Measurements from ENCODE around the gene MED13L.

MED13L gene

DNA sequence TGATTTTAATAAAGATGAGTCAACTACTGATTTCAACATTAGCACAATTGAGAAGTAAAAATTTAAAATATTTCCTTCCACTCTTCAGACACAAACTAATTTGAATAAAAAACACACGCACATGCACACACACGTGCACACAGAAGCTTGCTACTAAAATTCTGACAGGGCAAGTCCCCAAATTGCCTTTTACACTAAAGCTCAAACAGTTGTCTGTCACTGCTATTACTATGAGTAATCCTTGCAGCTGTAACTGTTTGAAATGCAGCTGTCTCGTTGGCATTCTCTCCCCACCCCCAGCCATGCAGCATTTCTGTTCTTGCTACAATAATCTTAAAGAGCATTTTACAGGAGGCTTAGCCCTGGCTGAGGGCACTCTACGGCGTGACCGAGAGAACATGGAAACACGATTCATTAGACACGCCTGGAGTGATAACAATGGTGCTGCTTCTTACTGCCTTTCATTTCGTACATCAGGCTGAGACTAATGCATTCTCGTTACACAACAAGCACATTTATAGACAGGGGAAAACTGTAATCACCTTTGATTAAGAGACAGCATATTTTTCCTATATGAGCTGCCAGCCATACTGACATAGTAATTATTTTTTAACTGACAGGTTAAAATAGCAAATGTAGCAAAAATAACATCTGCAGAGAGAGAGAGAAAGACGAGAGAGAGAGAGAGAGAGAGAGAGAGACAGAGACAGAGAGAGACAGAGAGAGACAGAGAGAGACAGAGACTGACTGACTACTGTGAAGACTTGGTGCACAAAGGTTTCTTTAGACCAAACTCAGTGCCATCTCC is 153.8 kb downstream of the MED13L start:
- peak; percentile 62 for DNase-seq

DNA sequence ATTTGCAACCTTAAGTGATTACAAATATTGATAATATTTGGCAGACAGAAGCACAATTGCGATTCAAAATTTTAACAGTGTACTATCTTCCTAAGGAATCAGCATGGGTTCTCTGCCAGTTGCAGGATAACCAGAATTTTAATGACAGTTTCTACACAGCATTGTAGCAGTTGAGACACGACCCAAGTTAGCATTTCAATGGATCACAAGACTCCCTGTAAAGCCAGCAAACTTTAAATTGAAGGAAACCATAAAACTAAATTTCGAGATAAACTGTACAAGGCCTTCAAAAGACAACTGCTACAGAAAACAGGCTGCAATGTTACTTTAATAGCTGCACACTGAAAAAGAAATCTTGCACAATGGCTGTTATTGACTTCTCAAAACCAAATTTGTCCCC is 154.9 kb downstream of the MED13L start:
- DNase-seq, result no peak

DNA sequence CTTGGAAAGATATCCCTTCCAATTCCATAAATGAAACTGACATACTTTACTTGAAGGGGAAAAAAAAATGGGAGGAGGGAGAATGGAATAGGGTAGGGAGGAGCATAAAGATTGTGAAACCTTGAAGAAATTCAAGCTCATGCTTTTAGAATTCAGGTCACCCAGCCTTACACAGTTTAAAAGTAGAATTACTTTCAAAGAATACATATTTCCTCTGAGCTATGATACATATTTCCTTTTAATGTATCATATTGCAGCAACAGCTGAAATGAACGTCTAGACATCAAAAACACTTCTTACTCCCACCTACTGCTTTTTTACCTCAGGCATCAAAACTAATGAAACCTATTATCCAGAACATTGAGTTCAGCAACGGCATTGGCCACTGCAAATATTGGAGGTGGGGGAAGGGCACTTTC is 156.0 kb downstream of the MED13L start:
- no peak for DNase-seq

DNA sequence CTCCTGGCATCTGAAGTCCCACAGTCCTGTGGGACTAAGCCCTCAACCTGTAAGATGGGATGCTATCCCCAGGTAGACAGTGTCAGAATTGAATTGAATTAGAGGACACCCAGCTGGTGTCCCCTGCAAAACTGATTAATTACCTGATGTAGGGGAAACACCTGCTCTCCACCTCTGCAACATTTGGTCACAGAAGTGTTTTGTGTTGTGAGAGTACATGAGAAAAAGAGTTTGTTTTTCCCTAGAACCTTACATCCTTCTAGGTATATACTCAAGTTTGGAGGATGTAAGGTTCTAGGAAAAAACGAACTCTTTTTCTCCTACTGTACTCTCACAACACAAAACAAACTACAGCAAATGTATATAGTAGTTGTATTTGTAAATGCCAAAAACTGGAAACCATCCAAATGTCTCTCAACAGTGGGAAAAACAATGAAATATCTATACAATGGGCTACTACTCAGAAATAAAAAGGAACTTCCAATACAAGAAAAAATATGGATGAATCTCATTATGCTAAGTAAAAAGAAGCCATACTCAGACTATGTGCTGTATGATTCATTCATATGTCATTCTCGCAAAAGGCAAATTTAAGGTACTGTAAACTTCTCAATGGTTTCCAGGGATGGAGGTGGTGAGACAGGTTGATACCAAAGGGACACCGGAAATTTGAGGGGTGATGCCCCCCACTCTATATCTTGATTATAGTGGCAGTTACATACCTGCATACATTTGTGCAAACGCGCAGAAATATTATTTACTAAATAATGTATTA is 160.7 kb downstream of the MED13L start:
- no peak for DNase-seq

DNA sequence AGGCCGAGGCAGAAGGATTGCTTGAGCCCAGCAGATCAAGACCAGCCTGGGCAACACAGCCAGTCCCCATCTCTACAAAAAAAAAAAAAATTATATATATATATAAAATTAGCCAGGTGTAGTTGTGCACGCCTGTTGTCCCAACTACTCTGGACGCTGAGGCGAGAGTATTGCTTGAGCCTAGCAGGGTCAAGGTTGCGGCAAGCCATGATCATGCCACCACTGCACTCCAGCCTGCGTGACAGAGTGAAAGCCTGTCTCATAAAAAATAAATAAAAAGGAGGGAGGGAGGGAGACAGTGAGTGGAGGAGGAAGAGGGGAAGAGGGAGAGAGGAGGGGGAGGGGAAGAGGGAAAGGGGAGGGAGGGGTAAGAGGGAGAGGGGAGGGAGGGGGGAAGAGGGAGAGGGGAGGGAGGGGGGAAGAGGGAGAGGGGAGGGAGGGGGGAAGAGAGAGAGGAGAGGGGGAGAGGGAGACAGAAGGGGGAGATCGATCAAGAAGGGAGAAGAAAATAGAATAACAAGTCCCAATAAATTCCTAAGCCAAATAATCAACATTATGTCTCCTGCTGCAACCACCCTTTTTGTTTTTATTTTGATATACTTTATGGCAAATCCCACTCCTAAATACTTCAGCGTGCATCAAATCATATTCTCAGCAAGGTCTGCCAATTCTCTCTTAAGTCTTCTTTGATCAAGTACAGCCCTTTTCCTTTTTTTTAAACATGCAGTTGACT is 163.9 kb downstream of the MED13L start:
- no peak for DNase-seq

DNA sequence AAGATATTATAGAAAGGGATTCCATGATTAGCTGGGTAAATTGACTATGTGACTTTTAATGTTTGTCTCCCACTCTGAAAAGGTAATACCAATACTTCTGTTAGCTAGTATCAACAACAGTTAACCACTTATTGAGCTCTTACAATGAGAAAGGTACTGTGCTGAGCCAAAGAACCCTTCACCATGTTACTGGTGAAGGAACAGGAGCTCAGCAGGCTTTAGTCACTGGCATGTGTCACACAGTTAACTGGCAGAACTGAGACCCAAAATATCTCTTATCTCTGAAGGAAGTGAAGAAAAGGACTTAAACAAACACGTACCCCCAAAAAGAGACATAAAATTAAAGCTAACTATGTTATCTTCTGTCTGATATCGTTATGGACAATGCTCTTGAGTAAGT is 170.6 kb downstream of the MED13L start:
- no peak for DNase-seq

DNA sequence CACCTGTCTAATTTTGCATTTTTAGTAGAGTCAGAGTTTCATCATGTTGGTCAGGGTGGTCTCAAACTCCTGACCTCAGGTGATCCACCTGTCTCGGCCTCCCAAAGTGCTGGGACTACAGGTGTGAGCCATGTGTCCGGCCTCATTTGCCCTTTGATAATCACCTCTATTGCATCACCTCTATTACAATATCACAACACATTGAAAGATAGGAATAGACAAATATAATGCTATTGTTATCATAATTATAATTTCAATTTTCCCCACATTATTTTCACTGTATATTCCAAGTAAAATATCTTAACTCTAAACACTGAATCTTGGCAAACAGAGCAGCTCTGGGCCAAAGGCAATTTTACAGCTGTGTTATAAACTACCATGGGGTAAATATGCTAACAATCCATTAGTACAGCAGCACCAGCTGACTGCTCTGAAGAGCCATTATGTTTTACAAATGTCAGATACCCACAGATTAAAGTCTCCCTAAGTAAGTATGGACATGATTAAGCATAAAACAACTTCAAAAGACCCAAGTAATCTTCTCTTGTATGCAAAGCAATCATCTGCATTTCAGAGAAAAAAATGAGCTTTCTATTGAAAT is 173.2 kb downstream of the MED13L start:
- DNase-seq, result no peak

DNA sequence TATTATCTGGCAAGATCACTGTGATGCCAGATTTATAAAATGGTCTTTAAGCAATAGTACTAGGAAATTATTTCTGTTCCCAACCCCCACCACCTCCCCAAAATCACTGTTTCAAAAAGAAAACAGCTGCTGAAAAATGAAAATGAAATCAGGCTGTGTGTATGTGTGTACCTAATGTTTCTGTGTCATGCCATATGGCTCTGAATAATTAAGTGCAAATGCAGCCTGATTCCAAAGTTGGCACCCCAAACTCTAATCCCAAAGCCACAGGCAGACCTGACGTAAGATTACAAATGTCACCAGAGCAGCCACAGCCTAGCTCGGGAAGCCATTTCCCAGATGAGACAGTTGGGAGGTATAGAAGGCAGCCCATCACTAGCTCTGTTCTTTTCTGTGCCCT is 175.5 kb downstream of the MED13L start:
- DNase-seq, result no peak

DNA sequence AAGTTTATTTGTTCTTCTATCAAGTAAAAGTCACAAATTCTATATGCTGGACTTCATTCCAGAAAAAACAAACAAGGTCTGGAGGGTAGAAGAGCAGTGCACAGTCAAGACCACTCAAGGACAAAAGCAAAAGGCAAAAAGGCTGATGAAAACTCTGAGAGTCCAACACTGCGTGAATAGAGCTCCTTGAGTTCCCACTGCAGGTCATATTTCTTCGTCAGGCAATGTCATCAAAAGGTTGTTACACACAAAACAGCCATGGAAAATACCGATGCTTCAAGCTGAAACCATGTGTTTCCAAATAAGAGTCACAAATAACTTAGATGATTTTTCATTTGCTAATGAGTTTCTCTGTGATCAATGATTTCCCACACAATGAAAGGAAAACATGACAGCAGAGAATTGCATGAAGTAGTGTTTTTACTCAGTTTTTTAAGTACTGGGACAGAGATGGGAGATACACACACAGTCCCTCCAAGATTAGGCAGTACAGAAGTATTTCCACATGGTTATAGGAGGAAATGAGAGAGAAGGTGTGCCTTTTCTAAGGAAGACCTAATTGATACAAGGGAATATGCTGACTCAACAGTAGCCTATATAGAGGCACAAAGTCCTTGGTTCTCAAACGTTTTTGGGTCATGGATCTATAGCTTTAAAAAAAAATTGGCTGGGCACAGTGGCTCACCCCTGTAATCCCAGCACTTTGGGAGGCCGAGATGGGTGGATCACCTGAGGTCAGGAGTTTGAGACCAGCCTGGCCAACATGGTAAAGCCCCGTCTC is 177.7 kb downstream of the MED13L start:
- DNase-seq, result no peak

DNA sequence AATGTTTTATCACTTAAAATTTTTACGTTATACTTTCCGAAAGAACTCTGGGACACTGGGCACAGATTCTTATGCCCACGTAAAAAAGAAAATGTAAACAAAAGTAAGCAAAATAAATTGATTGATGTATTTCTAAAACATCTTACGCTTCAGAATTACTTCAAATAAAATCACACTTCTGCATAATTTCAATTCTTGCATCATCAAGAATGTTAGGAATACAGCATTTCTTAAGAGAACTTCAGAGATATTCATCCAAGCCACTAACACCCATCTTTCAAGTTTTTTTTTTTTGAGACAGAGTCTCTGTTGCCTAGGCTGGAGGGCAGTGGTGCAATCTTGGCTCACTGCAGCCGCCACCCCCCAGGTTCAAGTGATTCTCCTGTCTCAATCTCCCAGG is 180.6 kb downstream of the MED13L start:
- DNase-seq, result no peak

DNA sequence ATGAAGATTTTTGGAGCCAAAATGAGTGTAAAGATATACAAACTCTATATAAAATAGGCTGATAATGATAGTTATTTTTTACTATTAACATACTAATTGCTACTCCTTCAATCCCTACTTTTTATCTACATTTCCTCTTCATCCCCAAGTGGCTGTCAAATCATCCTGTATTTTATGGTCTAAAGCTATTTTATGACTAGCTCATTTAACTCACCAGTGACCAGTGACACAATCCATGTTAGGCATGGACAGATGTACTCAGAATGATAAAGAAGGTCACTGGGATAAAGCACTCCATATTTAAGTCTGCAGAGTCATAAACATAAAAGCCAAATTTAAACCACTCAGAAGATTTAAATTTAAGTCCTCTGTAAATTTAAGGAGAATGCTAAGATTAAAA is 183.0 kb downstream of the MED13L start:
- no peak for DNase-seq

DNA sequence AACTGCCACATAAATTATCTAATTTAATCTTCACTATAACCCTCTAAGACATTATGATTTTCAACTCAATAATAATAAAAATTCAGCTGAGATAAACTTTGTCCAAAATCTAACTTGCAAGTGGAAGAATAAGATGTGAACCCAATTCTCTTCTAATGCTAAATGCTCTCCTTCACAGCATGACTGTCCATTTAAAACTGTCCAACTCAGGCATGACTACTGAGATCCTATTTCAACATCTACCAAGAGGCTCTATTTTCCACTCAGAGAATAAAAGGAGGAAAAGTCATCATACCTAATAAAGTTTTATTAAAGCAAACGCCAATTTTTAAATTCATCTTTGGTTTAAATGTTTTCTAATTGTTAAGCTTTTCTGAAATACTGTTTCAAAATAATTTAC is 183.6 kb downstream of the MED13L start:
- DNase-seq, result no peak

DNA sequence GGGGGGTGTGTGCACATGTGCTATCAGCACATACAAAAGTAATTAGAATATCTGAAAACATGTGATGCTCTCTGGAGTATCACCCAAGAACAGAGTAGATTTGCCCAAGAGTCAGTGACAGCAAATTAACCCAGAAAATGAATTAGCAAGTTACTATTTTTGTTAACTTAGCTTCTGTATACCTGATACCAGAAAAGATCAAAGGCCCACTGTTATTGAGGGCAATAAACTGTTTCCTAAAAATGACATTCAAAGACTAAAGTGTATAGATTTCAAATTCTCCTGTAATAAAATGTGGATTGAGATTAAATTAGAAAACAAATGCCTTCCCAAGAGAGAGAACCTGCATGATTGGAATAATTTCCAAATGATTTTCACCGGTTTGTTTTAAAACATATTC is 184.7 kb downstream of the MED13L start:
- DNase-seq, result no peak

DNA sequence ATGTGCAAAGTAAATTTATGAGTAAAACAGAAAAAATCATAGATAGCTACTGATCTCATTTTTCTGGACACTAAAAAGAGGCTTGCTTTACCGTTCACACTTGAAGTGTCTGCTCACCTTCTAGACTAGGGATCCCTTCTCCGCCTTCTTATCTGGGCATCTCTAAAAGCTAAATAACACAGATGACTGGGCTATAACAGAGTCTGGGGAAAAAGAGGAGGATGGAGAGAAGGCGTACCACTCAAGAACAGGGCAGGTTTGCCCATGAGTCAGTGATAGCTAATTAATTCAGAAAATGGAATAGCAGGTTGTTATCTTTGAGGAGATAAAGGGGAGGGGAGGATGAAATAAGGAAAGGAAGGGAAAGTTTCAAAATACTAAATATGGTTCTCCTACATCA is 185.3 kb downstream of the MED13L start:
- DNase-seq, result no peak

DNA sequence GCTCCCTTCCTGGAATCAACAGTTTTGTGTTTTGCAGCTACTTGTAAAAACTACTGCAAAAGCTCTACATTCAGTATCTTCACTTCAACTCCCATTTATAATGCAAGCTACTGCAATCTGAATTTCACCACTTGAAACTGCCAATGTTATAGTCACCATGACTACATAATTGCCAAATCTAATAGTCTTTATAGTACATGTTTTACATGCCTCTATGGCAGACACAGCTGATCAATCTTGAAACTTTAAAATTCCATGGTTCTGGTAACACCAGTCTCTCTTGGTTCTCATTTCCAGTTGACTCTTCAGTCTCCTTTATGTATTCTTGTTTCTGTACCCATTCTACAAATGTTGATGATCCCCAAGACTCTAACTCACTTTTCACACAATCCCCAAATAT is 185.9 kb downstream of the MED13L start:
- DNase-seq, result no peak

DNA sequence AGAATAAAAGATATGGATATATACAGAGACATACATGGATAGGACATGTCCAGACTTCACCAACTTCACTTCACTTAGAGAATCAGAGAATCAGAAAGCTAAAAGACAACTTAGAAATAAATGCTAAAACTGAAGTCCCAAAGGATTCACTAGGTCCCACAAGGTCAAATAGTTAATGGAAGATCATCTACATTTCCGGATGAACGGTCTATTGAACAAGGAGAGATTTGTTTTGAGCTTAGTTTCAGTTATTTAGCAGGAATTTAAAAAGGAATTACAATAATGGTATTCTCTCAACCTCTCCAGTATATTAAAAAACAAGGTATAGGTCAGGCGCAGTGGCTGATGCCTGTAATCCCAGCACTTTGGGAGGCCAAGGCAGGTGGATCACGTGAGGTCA is 187.0 kb downstream of the MED13L start:
- no peak for DNase-seq

DNA sequence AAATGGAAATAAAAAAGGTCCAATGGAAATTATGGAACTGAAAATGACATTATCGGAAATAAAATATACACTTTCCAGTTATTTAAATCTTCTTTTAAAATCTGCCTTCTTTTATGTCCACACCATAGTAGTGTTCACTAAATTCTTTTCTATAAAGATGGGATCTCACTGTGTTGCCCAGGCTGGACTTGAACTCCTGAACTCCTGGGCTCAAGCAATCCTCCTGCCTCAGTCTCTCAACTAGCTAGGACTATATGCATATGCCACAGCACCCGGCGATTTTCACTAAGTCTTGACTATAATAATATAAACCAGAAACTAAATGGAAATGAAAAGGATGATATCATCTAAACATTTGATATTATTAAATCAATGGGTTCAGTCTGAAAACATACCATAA is 188.4 kb downstream of the MED13L start:
- DNase-seq, result no peak

DNA sequence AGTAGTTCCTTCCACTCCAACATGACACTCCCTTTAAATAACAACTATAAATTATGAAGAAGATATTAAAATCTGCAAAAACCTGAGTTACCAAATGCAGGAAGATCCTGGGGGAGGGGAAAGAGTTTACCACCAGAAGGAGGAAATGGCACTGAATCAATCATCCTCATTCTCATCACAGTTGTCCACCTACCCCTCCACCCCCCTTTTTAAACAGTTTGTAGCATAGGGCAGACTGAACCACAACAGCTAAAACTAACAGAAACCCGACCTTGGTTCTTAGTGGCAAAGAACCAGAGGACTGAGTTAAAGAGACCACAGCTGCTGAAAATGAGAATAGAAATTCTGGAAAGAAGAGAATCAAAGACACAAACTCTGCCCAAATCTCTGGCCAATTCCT is 189.5 kb downstream of the MED13L start:
- DNase-seq, result no peak

DNA sequence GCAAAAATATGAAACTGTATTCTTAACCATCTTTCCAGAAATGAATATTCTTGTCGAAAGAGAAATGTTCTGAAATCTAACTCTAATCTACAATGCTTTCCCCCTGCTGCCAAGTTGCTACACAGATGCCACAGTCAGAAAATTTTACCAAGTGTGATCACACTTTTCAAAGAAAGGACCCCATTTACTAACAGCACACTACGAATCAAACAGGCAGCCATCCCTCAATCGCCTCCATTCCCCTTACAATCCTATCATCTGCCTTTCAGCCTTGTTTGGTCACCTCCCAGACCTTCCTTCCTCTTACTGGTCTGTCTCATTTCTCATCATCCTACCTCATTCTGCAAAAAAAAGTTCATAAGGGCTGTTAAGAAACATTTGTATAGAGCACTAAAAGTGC is 190.1 kb downstream of the MED13L start:
- DNase-seq, result no peak

DNA sequence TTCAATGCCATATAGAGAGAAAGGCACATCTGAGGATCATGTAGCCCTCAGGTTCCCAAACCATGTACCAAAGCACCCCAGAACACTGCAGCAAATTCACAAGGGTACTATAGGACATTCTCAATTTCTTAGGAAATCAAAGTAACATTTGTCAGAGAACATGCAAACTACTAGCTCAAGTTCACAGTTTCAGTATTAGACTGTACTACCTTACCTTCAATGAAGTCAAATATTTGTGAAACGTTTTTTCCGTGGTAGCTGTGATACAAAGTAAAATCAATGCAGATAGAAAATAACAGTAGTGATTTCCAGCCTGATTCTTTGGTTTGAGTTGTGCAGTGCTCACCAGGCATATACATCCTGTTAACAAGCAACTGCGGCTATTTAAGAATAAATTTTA is 197.1 kb downstream of the MED13L start:
- no peak for DNase-seq

DNA sequence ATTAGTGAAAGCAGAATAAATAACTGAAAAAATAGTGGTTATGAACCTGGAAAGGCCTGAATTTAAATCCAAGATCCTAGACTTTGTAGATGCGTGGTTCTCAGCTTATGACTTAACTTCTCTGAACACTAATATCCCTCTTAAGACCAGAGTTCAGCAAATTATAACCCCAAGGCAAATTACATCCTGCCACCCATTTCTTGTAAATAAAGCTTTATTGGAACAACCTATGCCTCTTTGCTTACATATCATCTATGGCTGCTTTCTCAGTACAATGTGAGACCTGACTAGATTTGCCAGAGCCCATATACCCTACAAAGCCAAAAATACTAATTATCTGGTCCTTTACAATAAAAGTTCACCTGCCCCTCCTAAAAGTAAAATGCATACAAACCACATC is 199.1 kb downstream of the MED13L start:
- no peak for DNase-seq

DNA sequence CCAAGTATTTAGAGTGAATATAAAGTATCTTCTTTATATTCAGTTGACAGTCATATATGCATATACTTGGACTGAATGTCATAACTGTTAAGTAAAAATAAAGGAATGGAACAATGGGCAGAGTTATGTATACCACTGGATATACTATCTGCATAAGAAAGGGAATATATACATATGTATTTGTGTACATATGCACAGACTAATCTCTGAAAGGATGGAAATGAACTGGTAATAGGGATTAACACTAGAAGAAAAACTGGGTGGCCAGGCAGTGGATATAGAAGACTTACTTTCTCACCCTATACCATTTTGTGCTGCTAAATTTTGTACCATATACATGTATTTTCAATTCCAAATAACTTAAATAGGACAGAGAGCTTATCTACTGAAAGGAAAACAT is 200.1 kb downstream of the MED13L start:
- DNase-seq, result no peak

DNA sequence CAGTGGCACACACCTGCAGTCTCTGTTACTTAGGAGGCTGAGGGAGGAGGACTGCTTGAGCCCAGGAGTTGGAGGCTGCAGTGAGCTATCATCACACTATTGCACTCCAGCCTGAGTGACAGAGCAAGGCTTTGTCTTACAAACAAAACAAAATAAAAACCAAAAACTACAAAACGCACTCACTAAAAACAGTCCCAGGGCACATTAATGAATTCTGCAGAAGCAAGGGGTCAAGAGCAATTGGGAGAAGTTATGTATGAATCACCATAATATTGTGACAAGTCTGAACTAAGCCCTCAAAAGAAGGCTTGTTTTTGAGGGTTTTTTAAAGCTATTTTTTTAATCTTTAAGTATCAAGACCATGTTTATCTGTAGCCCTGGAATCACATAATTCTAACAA is 201.1 kb downstream of the MED13L start:
- DNase-seq, result no peak

All from NCI-H526 treated with DMSO at 0.1 percent for 48 hours (cell line).